Pancreas (tissue), 10 donors: ENCODE results near the gene PDZD4. TPM values are rescaled to one million over a fixed set of nuclear protein-coding genes. Genes with fewer than 3 reads are reported as not detected.

Source experiments
- ATAC-seq, 4 donors: fragments of 200-7000 bp; cut with Tn5 transposase; one replicate each; pipeline versions ENCODE4 v1.8.0 to v1.9.1; 2020; ENCODE audit warnings: mild to moderate bottlenecking in 4 of 4, moderate library complexity in 4 of 4
- DNase-seq, 6 donors: peaks; one replicate each; pipeline ENCODE4 v3.0.0-alpha.2; 2020
- FAIRE-seq: peaks from 2 replicates; lab custom pipeline; 2012; peaks lifted over from hg19 to GRCh38; lab: Jason Lieb, UNC
- H3K27ac ChIP-seq, 4 donors: fragments of 200-600 bp; sonication (generic); 1 replicate in 3 of 4; 2 replicates in 1 of 4; pipeline versions ENCODE4 v1.5.0 to v1.8.0; 2020
- H3K27me3 ChIP-seq, 4 donors: fragments of 200-600 bp; one replicate each; pipeline ENCODE4 v1.8.0; 2021
- H3K36me3 ChIP-seq, 3 donors: fragments of 200-600 bp; sonication (generic) in 1 of 3; one replicate each; pipeline versions ENCODE4 v1.5.0 to v1.8.0; 2020 to 2021
- H3K4me1 ChIP-seq, 3 donors: fragments of 200-600 bp; one replicate each; pipeline ENCODE4 v1.8.0; 2021
- H3K4me3 ChIP-seq, 4 donors: fragments of 200-600 bp; sonication (generic) in 2 of 4; one replicate each; pipeline versions ENCODE4 v1.5.0 to v1.8.0; 2020 to 2021
- H3K9me3 ChIP-seq, 4 donors: fragments of 200-600 bp; one replicate each; pipeline ENCODE4 v1.8.0; 2021
- CTCF ChIP-seq, 4 donors: fragments of 200-600 bp; sonication (generic) in 3 of 4; IDR thresholded peaks; one replicate each; pipeline versions ENCODE4 v1.5.0 to v1.8.0; 2021; ENCODE audit warnings: antibody characterized with exemption in 4 of 4
- WGBS, 2 donors: extraction: QIAGEN DNeasy Blood & Tissue Kit; methylation state at CpG; one replicate each; pipeline ENCODE4 v1.1.7; 2013; 5-methylcytosine and 5-hydroxymethylcytosine counted together
- intact Hi-C, 3 donors: fragments of 100-400 bp; cut with DNase I; formaldehyde crosslinking; loops; one replicate each; pipeline versions ENCODE4 v1.11.1 to v1.14.2; 2022
- polyA plus RNA-seq, 2 donors: library from polyadenylated mRNA; stranded (reverse); fragments of 200-250 nt; gene quantifications; one replicate each; pipeline ENCODE4 v1.2.3, GENCODE V29; 2013
- total RNA-seq, 6 donors: library from RNA; stranded (reverse); fragmentation: NEBNext Ultra II Directional in 4 of 6; extraction: Animal tissue kit (Norgen Biotek cat#: 25700) in 4 of 6; gene quantifications; one replicate each; pipeline versions ENCODE4 v1.2.1 to v1.2.4, GENCODE V29; 2021 to 2023
- donor health status: healthy with polysubstance abuse.
- donor health status: DM: no; HTN: no; CAD: no; lungs with moderate emphysema.
- donor health status: DM: no; HTN: no; CAD: no.
- donor health status: control.
- donor health status: control.
- donor health status: Bipolar disorder and iron deficiency.
- donor health status: DM: yes; HTN: yes; CAD: no.
- donor health status: DM: no; HTN: no; CAD: no.
- donor health status: DM: no; HTN: no; CAD: no.
- donor health status: DM: yes; HTN: yes; CAD: no.

Gene PDZD4
- total and polyA plus RNA-seq, 8 donors: 0.79 to 15.2 (median 1.6) TPM

DNA sequence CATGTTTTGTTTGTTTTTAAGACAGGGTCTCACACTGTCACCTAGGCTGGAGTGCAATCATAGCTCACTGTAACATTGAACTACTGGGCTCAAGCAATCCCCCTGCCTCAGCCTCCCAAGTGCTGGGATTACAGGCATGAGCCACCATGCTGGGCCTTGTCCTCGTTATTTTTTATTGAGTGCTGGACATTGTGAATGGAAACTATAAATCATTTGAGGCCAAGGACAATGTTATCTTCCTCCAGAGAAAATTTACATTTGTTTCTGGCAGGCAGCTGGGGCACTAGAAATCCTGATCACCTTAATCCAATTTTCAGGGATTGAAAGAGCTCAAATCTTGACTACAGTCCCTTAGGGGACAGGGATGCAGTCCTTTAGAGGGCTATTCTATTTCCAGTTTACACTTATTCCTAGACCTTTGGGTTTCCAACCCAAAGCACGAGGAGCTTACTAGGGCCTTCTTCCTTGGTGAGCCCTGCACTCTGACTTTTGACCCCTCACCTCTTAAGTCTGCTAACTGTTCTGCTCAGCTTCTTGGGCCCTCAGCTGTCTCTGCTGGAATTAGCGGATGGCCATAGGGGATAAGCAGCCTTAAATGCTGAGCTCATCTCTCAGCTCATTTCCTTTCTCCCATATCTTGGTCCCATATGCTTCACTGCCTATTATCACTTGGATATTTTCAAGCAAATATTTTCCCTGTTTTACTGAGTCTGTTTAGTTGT lies 23.0 kb upstream of the PDZD4 start:
- H3K27me3 ChIP-seq: peaks cover 0 to 17% (median 2%) of the 10 kb centered on the region in 4 donors
- WGBS, 2 donors: 62 to 64% methylated on average over 3 of the region's 3 CpGs
- DNase-seq: peak in 1 of 6 donors; percentile 2

DNA sequence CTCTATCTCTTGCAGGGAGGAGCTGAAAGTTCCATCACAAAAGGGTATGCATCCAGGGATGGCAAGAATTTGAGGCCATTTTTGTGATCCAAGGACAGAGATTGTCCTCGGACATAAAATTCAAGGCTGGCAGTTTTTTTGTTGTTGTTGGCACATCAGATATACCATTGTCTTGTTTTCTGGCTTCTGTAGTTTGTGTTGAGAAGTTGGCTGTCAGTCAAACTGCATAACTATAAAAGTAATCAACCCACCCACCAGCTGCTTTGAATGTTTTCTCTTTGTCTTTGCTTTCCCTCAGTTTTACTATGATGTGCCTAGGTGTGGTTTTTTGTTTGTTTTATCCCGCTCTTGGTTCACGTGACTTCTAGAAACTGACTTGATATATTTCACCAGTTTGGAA lies 21.6 kb upstream of the PDZD4 start:
- FAIRE-seq: no peak
- no peak for ATAC-seq
- H3K4me3 ChIP-seq: no peak overlapping the region
- H3K27ac ChIP-seq: no peak overlapping the region
- DNase-seq: no peak
- intact Hi-C loops: no loop called here
- 62 to 73% methylated on average over 3 of the region's 3 CpGs for WGBS, 2 donors
- no peak for TF ChIP-seq CTCF (IDR thresholded peaks at IDR 0.05)
- H3K27me3 ChIP-seq: peaks cover 0 to 12% (median 2%) of the 10 kb centered on the region in 4 donors
- H3K4me1 ChIP-seq: no peaks in the 10 kb centered on the region
- no peaks in the 10 kb centered on the region for H3K9me3 ChIP-seq
- H3K36me3 ChIP-seq: no peaks in the 10 kb centered on the region

More for the DNA sequence above, 23.0 kb upstream of the PDZD4 start:
- no peak for TF ChIP-seq CTCF (IDR thresholded peaks at IDR 0.05)
- Histone ChIP-seq H3K4me3 (no peak overlapping the region), H3K9me3 (no peaks in the 10 kb centered on the region), H3K36me3 (no peaks in the 10 kb centered on the region), H3K27ac (no peak overlapping the region), H3K4me1 (no peaks in the 10 kb centered on the region)
- no peak for ATAC-seq
- intact Hi-C loops: no loop called here
- no peak for FAIRE-seq

GRCh38 chrX:153848325-153848724 lies 18.0 kb upstream of the PDZD4 start:
- Histone ChIP-seq H3K36me3 (no peaks in the 10 kb centered on the region), H3K27me3 (peaks cover 0 to 27% (median 4%) of the 10 kb centered on the region in 4 donors), H3K9me3 (no peaks in the 10 kb centered on the region), H3K4me3 (no peak overlapping the region), H3K4me1 (no peaks in the 10 kb centered on the region), H3K27ac (no peak overlapping the region)
- intact Hi-C loops: no loop called here
- TF ChIP-seq CTCF (IDR thresholded peaks at IDR 0.05): no peak
- ATAC-seq: no peak
- 57 to 58% methylated on average over 3 of the region's 3 CpGs for WGBS, 2 donors
- no peak for FAIRE-seq
- DNase-seq: no peak

DNA sequence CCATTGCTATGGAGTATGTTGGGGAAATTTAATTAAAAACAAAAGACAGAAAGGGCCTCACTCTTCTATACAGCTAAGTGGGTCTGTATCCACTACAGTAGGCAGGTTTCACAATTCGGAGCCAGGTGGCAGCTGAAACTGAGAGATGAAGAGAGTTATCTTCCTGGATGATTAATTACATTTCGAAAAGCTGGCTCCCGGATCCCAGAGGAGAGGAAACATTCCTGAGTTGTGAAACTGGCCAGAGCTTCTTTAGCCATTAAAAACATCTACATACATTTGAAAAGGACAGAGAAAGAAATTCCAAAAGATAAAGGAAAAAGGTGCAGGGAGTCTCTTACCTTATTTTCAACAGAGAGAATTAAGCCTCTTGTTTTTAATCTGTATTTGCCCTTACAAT lies 15.5 kb upstream of the PDZD4 start:
- no peak overlapping the region for H3K4me3 ChIP-seq
- H3K36me3 ChIP-seq: no peaks in the 10 kb centered on the region
- DNase-seq: no peak
- no peak for FAIRE-seq
- no peak for ATAC-seq
- H3K4me1 ChIP-seq: no peaks in the 10 kb centered on the region
- WGBS, 2 donors: 4 to 17% methylated on average over 3 of the region's 3 CpGs
- no peaks in the 10 kb centered on the region for H3K9me3 ChIP-seq
- H3K27ac ChIP-seq: no peak overlapping the region
- intact Hi-C loops: no loop called here
- TF ChIP-seq CTCF (IDR thresholded peaks at IDR 0.05): no peak
- H3K27me3 ChIP-seq: peaks cover 0 to 33% (median 5%) of the 10 kb centered on the region in 4 donors

DNA sequence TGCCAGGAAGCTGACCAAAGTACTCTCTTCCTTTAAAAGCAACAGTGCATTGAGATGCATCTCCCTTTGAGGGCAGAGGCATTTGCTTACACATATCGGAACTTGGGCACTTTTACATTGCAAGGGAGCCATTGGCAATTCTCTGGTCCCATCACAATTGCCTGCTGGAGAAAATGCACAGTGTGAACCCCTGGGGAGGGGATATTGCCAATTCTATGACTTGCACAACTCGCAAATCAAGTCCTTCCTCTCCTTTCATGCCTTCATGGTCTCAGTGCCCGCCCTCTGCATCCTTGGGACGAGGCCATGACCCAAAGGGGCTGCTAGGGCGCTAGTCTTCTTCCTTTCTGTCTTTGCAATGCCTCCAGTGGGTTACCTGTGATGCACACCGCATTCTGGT lies 14.9 kb upstream of the PDZD4 start:
- no peaks in the 10 kb centered on the region for H3K36me3 ChIP-seq
- no peak overlapping the region for H3K4me3 ChIP-seq
- H3K27ac ChIP-seq: no peak overlapping the region
- 19 to 34% methylated on average over 6 of the region's 6 CpGs for WGBS, 2 donors
- ATAC-seq (no peak), FAIRE-seq (no peak), DNase-seq (no peak)
- no peak for TF ChIP-seq CTCF (IDR thresholded peaks at IDR 0.05)
- H3K9me3 ChIP-seq: no peaks in the 10 kb centered on the region
- intact Hi-C loops: no loop called here
- H3K4me1 ChIP-seq: no peaks in the 10 kb centered on the region
- H3K27me3 ChIP-seq: peaks cover 0 to 34% (median 5%) of the 10 kb centered on the region in 4 donors
